GM12875 (cell line): ENCODE measurements around the gene RBBP7.

Source experiments
- H3K4me3 ChIP-seq: one replicate; pipeline ENCODE4 v1.5.1; 2011; ENCODE audit warnings: low read depth, low read length, control low read depth
- CTCF ChIP-seq: IDR thresholded peaks from 2 replicates; pipeline ENCODE4 v1.5.1; 2011; ENCODE audit warnings: low read depth, mild to moderate bottlenecking, control low read depth, inconsistent platforms, low read length, moderate library complexity, borderline replicate concordance; ENCODE audit not compliant: insufficient read depth

Gene RBBP7

GRCh38 chrX:16804923-16805464, 65.2 kb downstream of the RBBP7 start:
- no peak for TF ChIP-seq CTCF
- no peak overlapping the region for H3K4me3 ChIP-seq

GRCh38 chrX:16797841-16798240, 72.3 kb downstream of the RBBP7 start:
- no peak overlapping the region for H3K4me3 ChIP-seq
- TF ChIP-seq CTCF: no peak

- TF ChIP-seq CTCF: no peak
- H3K4me3 ChIP-seq: no peak overlapping the region
These were observed 72.8 kb downstream of the RBBP7 start for GRCh38 chrX:16797358-16797757.

GRCh38 chrX:16796298-16796697, 73.9 kb downstream of the RBBP7 start:
- H3K4me3 ChIP-seq: no peak overlapping the region
- no peak for TF ChIP-seq CTCF
